ENCODE data around the gene DEF6.

DNA sequence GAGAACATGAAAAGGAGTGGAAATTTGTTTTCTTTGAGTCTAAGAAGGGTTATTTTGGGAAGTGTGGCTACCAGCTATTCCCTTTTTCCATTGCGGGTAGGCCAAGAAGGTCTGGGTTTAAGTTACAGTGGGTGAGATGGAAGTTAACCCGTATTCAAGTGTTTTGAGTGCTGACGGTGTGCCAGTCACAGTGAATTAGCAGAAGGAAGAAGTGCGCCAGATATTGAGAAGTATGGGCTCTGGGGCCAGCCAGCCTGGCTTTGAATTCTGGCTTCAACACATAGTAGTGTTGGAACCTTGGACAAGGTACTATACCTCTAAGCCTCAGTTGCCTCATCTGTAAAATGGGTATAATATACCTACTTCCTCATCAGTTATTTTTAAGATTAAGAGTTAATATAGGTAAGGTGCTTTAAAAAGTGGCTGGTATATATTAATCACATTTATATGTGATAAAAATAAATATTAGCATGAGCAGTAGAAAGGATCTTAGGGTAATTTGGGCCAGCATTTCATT is 21.8 kb upstream of the DEF6 start:
- TF ChIP-seq, protein P1, sequence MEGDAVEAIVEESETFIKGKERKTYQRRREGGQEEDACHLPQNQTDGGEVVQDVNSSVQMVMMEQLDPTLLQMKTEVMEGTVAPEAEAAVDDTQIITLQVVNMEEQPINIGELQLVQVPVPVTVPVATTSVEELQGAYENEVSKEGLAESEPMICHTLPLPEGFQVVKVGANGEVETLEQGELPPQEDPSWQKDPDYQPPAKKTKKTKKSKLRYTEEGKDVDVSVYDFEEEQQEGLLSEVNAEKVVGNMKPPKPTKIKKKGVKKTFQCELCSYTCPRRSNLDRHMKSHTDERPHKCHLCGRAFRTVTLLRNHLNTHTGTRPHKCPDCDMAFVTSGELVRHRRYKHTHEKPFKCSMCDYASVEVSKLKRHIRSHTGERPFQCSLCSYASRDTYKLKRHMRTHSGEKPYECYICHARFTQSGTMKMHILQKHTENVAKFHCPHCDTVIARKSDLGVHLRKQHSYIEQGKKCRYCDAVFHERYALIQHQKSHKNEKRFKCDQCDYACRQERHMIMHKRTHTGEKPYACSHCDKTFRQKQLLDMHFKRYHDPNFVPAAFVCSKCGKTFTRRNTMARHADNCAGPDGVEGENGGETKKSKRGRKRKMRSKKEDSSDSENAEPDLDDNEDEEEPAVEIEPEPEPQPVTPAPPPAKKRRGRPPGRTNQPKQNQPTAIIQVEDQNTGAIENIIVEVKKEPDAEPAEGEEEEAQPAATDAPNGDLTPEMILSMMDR (IDR thresholded peaks at IDR 0.05) = no peak
- TF ChIP-seq EP300 (IDR thresholded peaks at IDR 0.05) = no peak

Data from esophagus muscularis mucosa (tissue), 3 donors.